H9 (cell line): ENCODE measurements around the gene LINS1. TPM values are rescaled to one million over a fixed set of nuclear protein-coding genes. Genes with fewer than 3 reads are reported as not detected.

Experiments used
- DNase-seq: peaks from one replicate; pipeline ENCODE4 v3.0.0-alpha.2; 2017
- H2AFZ ChIP-seq: one replicate; pipeline ENCODE4 v1.6.1; 2013; ENCODE audit warnings: mild to moderate bottlenecking, low read length, control low read depth, moderate library complexity
- H2AK5ac ChIP-seq: 2 replicates; pipeline ENCODE4 v1.6.1; 2013; ENCODE audit warnings: low read length, control low read depth, mixed read lengths; ENCODE audit not compliant: insufficient read length
- H2BK120ac ChIP-seq: one replicate; pipeline ENCODE4 v1.6.1; 2013; ENCODE audit warnings: low read depth, mild to moderate bottlenecking, low read length, control low read depth, inconsistent platforms; ENCODE audit not compliant: poor library complexity, severe bottlenecking
- H2BK12ac ChIP-seq: 2 replicates; pipeline ENCODE4 v1.6.1; 2013; ENCODE audit warnings: low read length, control low read depth, mixed read lengths, low read depth; ENCODE audit not compliant: insufficient read length
- H2BK15ac ChIP-seq: 2 replicates; pipeline ENCODE4 v1.6.1; 2013; ENCODE audit warnings: low read depth, low read length, control low read depth
- H2BK20ac ChIP-seq: one replicate; pipeline ENCODE4 v1.6.1; 2013; ENCODE audit warnings: low read depth, mild to moderate bottlenecking, low read length, control low read depth, inconsistent platforms; ENCODE audit not compliant: poor library complexity, severe bottlenecking
- H2BK5ac ChIP-seq: 2 replicates; pipeline ENCODE4 v1.6.1; 2013; ENCODE audit warnings: low read length, control low read depth, mixed read lengths; ENCODE audit not compliant: insufficient read length
- H3K14ac ChIP-seq: 2 replicates; pipeline ENCODE4 v1.6.1; 2013; ENCODE audit warnings: low read length, control low read depth; ENCODE audit not compliant: insufficient read depth
- H3K18ac ChIP-seq: 2 replicates; pipeline ENCODE4 v1.6.1; 2013; ENCODE audit warnings: low read depth, mild to moderate bottlenecking, mixed read lengths, low read length, control low read depth; ENCODE audit not compliant: insufficient read length
- H3K23ac ChIP-seq: 2 replicates; pipeline ENCODE4 v1.6.1; 2013; ENCODE audit warnings: low read length, control low read depth, mixed read lengths, low read depth; ENCODE audit not compliant: insufficient read length
- H3K23me2 ChIP-seq: 2 replicates; pipeline ENCODE4 v1.6.1; 2013; ENCODE audit warnings: low read depth, mild to moderate bottlenecking, mixed read lengths, low read length, control low read depth; ENCODE audit not compliant: insufficient read length, poor library complexity, severe bottlenecking
- H3K27ac ChIP-seq: 2 replicates; pipeline ENCODE4 v1.5.1; 2013; ENCODE audit warnings: low read length, control low read depth, mixed read lengths, low read depth; ENCODE audit not compliant: insufficient read length
- H3K27me3 ChIP-seq: 2 replicates; pipeline ENCODE4 v1.6.1; 2013; ENCODE audit warnings: low read length, control low read depth, inconsistent platforms; ENCODE audit not compliant: insufficient read depth
- H3K4ac ChIP-seq: 2 replicates; pipeline ENCODE4 v1.6.1; 2013; ENCODE audit warnings: low read depth, mild to moderate bottlenecking, control low read depth, inconsistent platforms, low read length, moderate library complexity
- H3K4me1 ChIP-seq: 2 replicates; pipeline ENCODE4 v1.6.1; 2013; ENCODE audit warnings: low read length, control low read depth, inconsistent platforms; ENCODE audit not compliant: insufficient read depth
- H3K4me2 ChIP-seq: 2 replicates; pipeline ENCODE4 v1.6.1; 2013; ENCODE audit warnings: low read length, control low read depth, mixed read lengths; ENCODE audit not compliant: insufficient read length, insufficient read depth
- H3K56ac ChIP-seq: 2 replicates; pipeline ENCODE4 v1.6.1; 2013; ENCODE audit warnings: low read depth, mild to moderate bottlenecking, mixed read lengths, low read length, control low read depth; ENCODE audit not compliant: insufficient read length
- H3K79me1 ChIP-seq: 2 replicates; pipeline ENCODE4 v1.6.1; 2013; ENCODE audit warnings: low read depth, mild to moderate bottlenecking, moderate library complexity, low read length, control low read depth, inconsistent platforms; ENCODE audit not compliant: insufficient read depth, poor library complexity, severe bottlenecking
- H3K79me2 ChIP-seq: 2 replicates; pipeline ENCODE4 v1.6.1; 2013; ENCODE audit warnings: low read length, control low read depth, inconsistent platforms; ENCODE audit not compliant: insufficient read depth
- H3K9ac ChIP-seq: 2 replicates; pipeline ENCODE4 v1.6.1; 2013; ENCODE audit warnings: low read length, control low read depth, mixed read lengths; ENCODE audit not compliant: insufficient read length; ENCODE audit errors: extremely low read depth
- H3K9me3 ChIP-seq: one replicate; pipeline ENCODE4 v1.6.1; 2013; ENCODE audit warnings: low read depth, low read length, inconsistent platforms; ENCODE audit not compliant: control insufficient read depth
- H3T11ph ChIP-seq: one replicate; pipeline ENCODE4 v1.6.1; 2013; ENCODE audit warnings: mild to moderate bottlenecking, low read length, control low read depth, inconsistent platforms
- H4K20me1 ChIP-seq: one replicate; pipeline ENCODE4 v1.6.1; 2013; ENCODE audit not compliant: control insufficient read depth, insufficient read length, insufficient read depth
- H4K5ac ChIP-seq: 2 replicates; pipeline ENCODE4 v1.6.1; 2013; ENCODE audit warnings: low read depth, mild to moderate bottlenecking, mixed read lengths, low read length, control low read depth; ENCODE audit not compliant: insufficient read length
- H4K8ac ChIP-seq: replicated peaks from 2 replicates; pipeline ENCODE4 v1.6.1; 2013; ENCODE audit warnings: low read length, control low read depth, mixed read lengths, low read depth; ENCODE audit not compliant: insufficient read length
- H4K91ac ChIP-seq: 2 replicates; pipeline ENCODE4 v1.6.1; 2013; ENCODE audit warnings: low read depth, mild to moderate bottlenecking, moderate library complexity, mixed read lengths, low read length, control low read depth; ENCODE audit not compliant: insufficient read length
- H3K27ac Mint-ChIP-seq, 3 experiments: 2 replicates in 2 of 3; 3 replicates in 1 of 3; pipeline ENCODE4 v1.8.0; 2020 to 2021; ENCODE audit warnings: mixed read lengths in 3 of 3, mild to moderate bottlenecking in 1 of 3, moderate library complexity in 1 of 3
- H3K27me3 Mint-ChIP-seq: 2 replicates; pipeline ENCODE4 v1.8.0; 2021; ENCODE audit warnings: low read depth, mild to moderate bottlenecking, moderate library complexity, mixed read lengths
- H3K36me3 Mint-ChIP-seq, 3 experiments: 2 replicates in 2 of 3; 3 replicates in 1 of 3; pipeline ENCODE4 v1.8.0; 2020 to 2021; ENCODE audit warnings: low read depth in 3 of 3, mixed read lengths in 3 of 3; ENCODE audit not compliant: insufficient read depth in 1 of 3
- H3K4me1 Mint-ChIP-seq, 2 experiments: 2 replicates each; pipeline ENCODE4 v1.8.0; 2020; ENCODE audit warnings: mixed read lengths in 2 of 2
- H3K4me3 Mint-ChIP-seq, 2 experiments: 2 replicates in 1 of 2; 3 replicates in 1 of 2; pipeline ENCODE4 v1.8.0; 2020 to 2021; ENCODE audit warnings: mild to moderate bottlenecking in 2 of 2, mixed read lengths in 2 of 2, moderate library complexity in 1 of 2
- H3K9me3 Mint-ChIP-seq, 2 experiments: 2 replicates in 1 of 2; 3 replicates in 1 of 2; pipeline ENCODE4 v1.8.0; 2020; ENCODE audit warnings: mild to moderate bottlenecking in 2 of 2, mixed read lengths in 2 of 2, moderate library complexity in 1 of 2
- CTCF ChIP-seq: fragments of 200-600 bp; sonication (generic); conservative IDR thresholded peaks from 3 replicates; pipeline ENCODE4 v1.8.0; 2021; ENCODE audit warnings: antibody characterized with exemption, mild to moderate bottlenecking
- WGBS: extraction: QIAGEN DNeasy Blood & Tissue Kit; methylation state at CpG from one replicate; pipeline ENCODE4 v1.1.7; 2013; ENCODE audit warnings: missing lambda C conversion rate, low lambda C conversion rate, mixed read lengths; ENCODE audit not compliant: insufficient read length; ENCODE audit errors: extremely low coverage; 5-methylcytosine and 5-hydroxymethylcytosine counted together
- total RNA-seq: library from RNA; stranded (reverse); gene quantifications from 2 replicates; pipeline ENCODE4 v1.2.1, GENCODE V29; 2021

Gene LINS1
- total RNA-seq, 1 experiment from 2014 or later: 8.8 TPM

- Histone ChIP-seq H3K56ac (no peak overlapping the region), H3T11ph (no peak overlapping the region), H3K9me3 (no peaks in the 10 kb centered on the region), H3K23ac (no peak overlapping the region), H3K23me2 (no peaks in the 10 kb centered on the region), H2BK15ac (no peak overlapping the region), H4K5ac (no peak overlapping the region), H3K79me1 (no peaks in the 10 kb centered on the region), H3K4me2 (no peak overlapping the region), H3K4ac (no peak overlapping the region), H3K27ac (no peak overlapping the region), H3K14ac (no peak overlapping the region), H4K91ac (no peak overlapping the region), H3K9ac (no peak overlapping the region), H2BK20ac (no peak overlapping the region), H4K8ac (no peak overlapping the region), H3K79me2 (no peaks in the 10 kb centered on the region), H2BK5ac (no peak overlapping the region), H3K27me3 (no peaks in the 10 kb centered on the region), H2AFZ (no peak overlapping the region), H2BK120ac (no peak overlapping the region), H2BK12ac (no peak overlapping the region), H3K4me1 (no peaks in the 10 kb centered on the region), H2AK5ac (no peak overlapping the region), H3K18ac (no peak overlapping the region), H4K20me1 (no peaks in the 10 kb centered on the region)
- no peak for TF ChIP-seq CTCF
- Mint-ChIP-seq H3K9me3 (no peaks in the 10 kb centered on the region; a peak in 1 of 5 replicates), H3K27ac (no peak overlapping the region), H3K36me3 (peaks cover 2 to 36% (median 19%) of the 10 kb centered on the region in 3 experiments; a peak in 5 of 7 replicates), H3K27me3 (no peaks in the 10 kb centered on the region), H3K4me1 (no peaks in the 10 kb centered on the region), H3K4me3 (no peak overlapping the region)
- WGBS: no CpG with 5 or more reads among the region's 5 CpGs
- DNase-seq: no peak
Measured at GRCh38 chr15:100615801-100616200, 13.8 kb upstream of the LINS1 start.
